ENCODE data around the gene AGBL5. TPM values are rescaled to one million over a fixed set of nuclear protein-coding genes. Genes with fewer than 3 reads are reported as not detected.
"Not testable (repeated sequence)": the region's sequence is repeated elsewhere in the genome, so short reads cannot be mapped to it uniquely, and the experiment has no call there.

Gene AGBL5
- total and polyA plus RNA-seq, 3 donors from 2014 or later = 227 to 784 (median 294) TPM

- no peaks in the 10 kb centered on the region for H3K36me3 ChIP-seq (ENCODE audit: low read depth, missing control alignments)
- 47 to 52% methylated on average over 3 of the region's 3 CpGs for WGBS, 2 donors
- TF ChIP-seq CTCF (IDR thresholded peaks at IDR 0.05) (no peak), POLR2A (IDR thresholded peaks at IDR 0.05) (no peak)
- peaks cover 7% of the 10 kb centered on the region for H3K4me1 ChIP-seq
- intact Hi-C loops (cut with DNase I; ENCODE audit: low total_unique reads) = no loop called here
- H3K27me3 ChIP-seq = no peaks in the 10 kb centered on the region
- no peak overlapping the region for H3K4me3 ChIP-seq
- H3K27ac ChIP-seq = no peak overlapping the region
- DNase-seq = no peak
- H3K9me3 ChIP-seq = no peaks in the 10 kb centered on the region
These were observed 54.5 kb downstream of the AGBL5 start for GRCh38 chr2:27105981-27106380.

GRCh38 chr2:27108221-27108620 lies 56.8 kb downstream of the AGBL5 start:
- no peak overlapping the region for H3K4me3 ChIP-seq
- no peaks in the 10 kb centered on the region for H3K9me3 ChIP-seq
- H3K27me3 ChIP-seq = no peaks in the 10 kb centered on the region
- intact Hi-C loops (cut with DNase I; ENCODE audit: low total_unique reads) = no loop called here
- peaks cover 7% of the 10 kb centered on the region for H3K4me1 ChIP-seq
- H3K27ac ChIP-seq = no peak overlapping the region
- 84 to 89% methylated on average over 2 of the region's 2 CpGs for WGBS, 2 donors
- DNase-seq = no peak
- no peaks in the 10 kb centered on the region for H3K36me3 ChIP-seq (ENCODE audit: low read depth, missing control alignments)
- TF ChIP-seq CTCF (IDR thresholded peaks at IDR 0.05) (no peak), POLR2A (IDR thresholded peaks at IDR 0.05) (no peak)

- no peaks in the 10 kb centered on the region for H3K27me3 ChIP-seq
- no peaks in the 10 kb centered on the region for H3K9me3 ChIP-seq
- no peak for TF ChIP-seq POLR2A (IDR thresholded peaks at IDR 0.05)
- no peak for DNase-seq
- 89 to 90% methylated on average over 3 of the region's 3 CpGs for WGBS, 2 donors
- H3K27ac ChIP-seq = no peak overlapping the region
- H3K4me3 ChIP-seq = no peak overlapping the region
- H3K36me3 ChIP-seq (ENCODE audit: low read depth, missing control alignments) = no peaks in the 10 kb centered on the region
- intact Hi-C loops (cut with DNase I; ENCODE audit: low total_unique reads) = no loop called here
- peaks cover 7% of the 10 kb centered on the region for H3K4me1 ChIP-seq
These were observed 57.6 kb downstream of the AGBL5 start for GRCh38 chr2:27109083-27109482.

- 57 to 70% methylated on average over 24 of the region's 24 CpGs for WGBS, 2 donors
- H3K27ac ChIP-seq; H3K4me1 ChIP-seq; intact Hi-C loops (cut with DNase I; ENCODE audit: low total_unique reads); H3K36me3 ChIP-seq (ENCODE audit: low read depth, missing control alignments); H3K27me3 ChIP-seq; H3K9me3 ChIP-seq: not testable (repeated sequence)
- H3K4me3 ChIP-seq = peak overlapping the region; percentile 26 to 27
- peak; percentile 64 for DNase-seq
These were observed 59.3 kb downstream of the AGBL5 start for GRCh38 chr2:27110603-27111352.

GRCh38 chr2:27111392-27112078 lies 60.1 kb downstream of the AGBL5 start:
- H3K27me3 ChIP-seq; H3K36me3 ChIP-seq (ENCODE audit: low read depth, missing control alignments); DNase-seq; H3K4me1 ChIP-seq; intact Hi-C loops (cut with DNase I; ENCODE audit: low total_unique reads); H3K27ac ChIP-seq; H3K9me3 ChIP-seq: not testable (repeated sequence)
- H3K4me3 ChIP-seq = peak overlapping the region; percentile 26 to 27
- WGBS, 2 donors = 51 to 55% methylated on average over 18 to 49 of the region's 49 CpGs

GRCh38 chr2:27115519-27115918 lies 64.1 kb downstream of the AGBL5 start:
- TF ChIP-seq CTCF (IDR thresholded peaks at IDR 0.05) = no peak
- TF ChIP-seq POLR2A (IDR thresholded peaks at IDR 0.05) = no peak
- WGBS, 2 donors = 80 to 91% methylated on average over 2 of the region's 2 CpGs

More at GRCh38 chr2:27115519-27115918, 64.1 kb downstream of the AGBL5 start:
- intact Hi-C loops (cut with DNase I; ENCODE audit: low total_unique reads) = no loop called here
- Histone ChIP-seq H3K9me3 (no peaks in the 10 kb centered on the region), H3K36me3 (ENCODE audit: low read depth, missing control alignments) (no peaks in the 10 kb centered on the region), H3K27ac (no peak overlapping the region), H3K4me1 (no peaks in the 10 kb centered on the region), H3K27me3 (no peaks in the 10 kb centered on the region), H3K4me3 (no peak overlapping the region)
- no peak for DNase-seq

All from testis (tissue), 3 donors.